NCI-H1930 (cell line): ENCODE results near the gene CMPK2.
"Not testable (repeated sequence)": the region's sequence is repeated elsewhere in the genome, so short reads cannot be mapped to it uniquely, and the experiment has no call there.

Experiments used
- DNase-seq, 2 experiments: peaks; one replicate each; lab custom pipeline; 2025; lab: John Stamatoyannopoulos, UW

CMPK2 gene

DNA sequence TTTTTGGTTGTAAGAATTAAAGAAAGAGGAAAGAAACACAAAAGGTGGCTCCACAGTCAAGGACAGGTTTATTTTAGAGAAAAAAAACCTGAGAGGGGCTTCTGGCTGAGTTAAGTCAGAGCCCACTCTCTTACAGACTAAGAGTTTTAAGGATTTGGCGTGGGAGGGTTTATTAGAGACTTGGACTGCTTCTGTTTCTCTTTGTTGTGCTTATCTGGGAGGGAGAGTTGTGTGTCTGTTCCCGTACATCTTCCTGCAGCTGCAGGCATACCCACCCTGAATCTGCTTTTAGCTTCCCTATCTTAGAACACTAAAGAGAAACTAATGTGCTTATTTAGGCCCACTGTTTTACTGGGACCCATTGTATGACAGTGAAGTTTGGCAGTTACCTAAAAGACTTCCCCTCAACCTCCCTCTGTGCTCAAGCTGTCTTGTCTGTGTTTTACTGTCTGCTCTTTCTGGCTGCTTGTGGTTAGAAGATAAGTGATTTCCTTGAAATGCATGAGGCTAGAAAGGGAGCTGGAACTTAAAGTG is 14.6 kb upstream of the CMPK2 start:
- DNase-seq, result no peak

DNA sequence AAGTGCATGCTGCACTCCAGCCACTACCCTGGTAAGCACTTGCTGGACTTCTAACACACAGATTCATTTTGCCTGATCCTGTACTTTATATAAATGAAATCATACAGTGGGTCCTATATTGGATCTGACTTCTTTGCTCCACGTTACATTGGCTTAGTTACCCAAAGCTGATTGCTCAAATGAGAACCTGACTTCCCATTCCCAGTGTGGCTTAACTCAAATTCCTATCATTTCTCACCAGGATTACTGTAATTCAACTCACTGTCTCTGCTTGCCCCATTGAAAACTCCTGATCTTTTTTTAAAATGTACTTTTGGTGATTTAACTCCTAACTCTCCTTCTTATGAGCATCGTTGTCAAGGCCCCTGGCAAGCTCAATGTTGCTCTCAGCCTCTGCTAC is 13.3 kb upstream of the CMPK2 start:
- DNase-seq, result no peak

DNA sequence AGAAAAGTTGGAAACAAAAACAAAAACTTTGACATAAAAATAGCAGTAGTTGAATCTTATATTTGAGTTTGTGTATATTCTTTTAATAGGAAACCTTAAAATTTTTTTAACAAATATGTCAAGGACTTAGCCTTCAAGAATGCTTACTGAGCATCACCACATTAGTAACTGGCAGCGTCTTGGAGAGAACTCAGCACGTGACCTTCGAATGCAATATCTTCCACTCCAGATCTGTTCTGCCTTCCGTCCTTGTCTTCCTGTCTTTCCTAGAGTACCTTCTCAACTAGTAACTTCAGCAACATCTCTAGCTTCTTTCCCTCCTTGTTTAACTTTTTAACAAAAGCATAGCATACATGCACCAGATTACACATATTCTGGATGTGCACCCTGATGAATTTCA is 12.8 kb upstream of the CMPK2 start:
- no peak for DNase-seq

DNA sequence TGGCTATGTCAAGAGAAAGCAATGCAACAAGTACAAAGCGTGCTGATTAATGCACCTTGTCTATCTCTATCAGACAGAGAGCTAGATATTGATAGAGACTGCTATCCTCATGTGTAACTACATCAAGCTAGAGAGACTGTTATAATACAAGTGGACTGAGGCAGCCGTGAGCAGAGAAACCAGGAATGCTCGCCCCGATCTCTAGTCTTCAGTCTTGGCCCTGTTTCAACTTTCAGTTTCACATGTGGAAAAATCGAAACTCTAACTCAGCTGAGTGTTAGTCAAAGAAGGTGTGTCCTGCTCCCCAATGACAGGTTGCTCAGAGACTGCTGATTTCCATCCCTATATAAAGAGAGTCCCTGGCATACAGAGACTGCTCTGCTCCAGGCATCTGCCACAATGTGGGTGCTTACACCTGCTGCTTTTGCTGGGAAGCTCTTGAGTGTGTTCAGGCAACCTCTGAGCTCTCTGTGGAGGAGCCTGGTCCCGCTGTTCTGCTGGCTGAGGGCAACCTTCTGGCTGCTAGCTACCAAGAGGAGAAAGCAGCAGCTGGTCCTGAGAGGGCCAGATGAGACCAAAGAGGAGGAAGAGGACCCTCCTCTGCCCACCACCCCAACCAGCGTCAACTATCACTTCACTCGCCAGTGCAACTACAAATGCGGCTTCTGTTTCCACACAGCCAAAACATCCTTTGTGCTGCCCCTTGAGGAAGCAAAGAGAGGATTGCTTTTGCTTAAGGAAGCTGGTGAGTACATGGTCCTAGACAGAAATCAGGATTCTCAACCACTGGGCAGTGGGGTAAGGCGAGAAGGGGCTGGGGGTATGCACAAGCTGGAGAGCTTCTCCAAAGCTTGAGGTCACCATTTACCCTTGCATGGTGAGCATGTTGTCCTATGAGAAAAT is 11.9 kb upstream of the CMPK2 start, which contains the start of gene RSAD2:
Gene RSAD2 (plus strand): TSS at position 376 of the 903 bp plus-strand sequence. CDS start 24 bp downstream, at position 400.
- DNase-seq, result no peak

DNA sequence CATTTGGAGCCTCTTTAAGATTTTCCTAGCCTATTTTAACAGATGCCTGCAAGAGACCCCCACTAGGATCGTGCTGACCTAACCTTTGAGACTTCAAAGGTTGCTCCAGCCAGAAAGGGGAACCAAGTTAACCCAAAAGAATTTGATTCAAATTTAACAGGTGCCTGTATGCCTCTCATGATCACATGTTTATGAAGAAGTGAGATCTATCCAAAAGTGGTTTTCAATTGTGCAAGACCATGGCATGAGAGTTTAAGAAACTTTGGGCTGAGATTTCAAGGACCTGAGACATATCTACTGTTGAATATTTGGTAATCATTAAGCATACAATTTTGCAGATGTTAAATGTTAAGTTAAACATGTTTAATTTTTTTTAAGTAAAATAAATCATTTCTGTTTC is 10.6 kb upstream of the CMPK2 start:
- DNase-seq, result no peak

DNA sequence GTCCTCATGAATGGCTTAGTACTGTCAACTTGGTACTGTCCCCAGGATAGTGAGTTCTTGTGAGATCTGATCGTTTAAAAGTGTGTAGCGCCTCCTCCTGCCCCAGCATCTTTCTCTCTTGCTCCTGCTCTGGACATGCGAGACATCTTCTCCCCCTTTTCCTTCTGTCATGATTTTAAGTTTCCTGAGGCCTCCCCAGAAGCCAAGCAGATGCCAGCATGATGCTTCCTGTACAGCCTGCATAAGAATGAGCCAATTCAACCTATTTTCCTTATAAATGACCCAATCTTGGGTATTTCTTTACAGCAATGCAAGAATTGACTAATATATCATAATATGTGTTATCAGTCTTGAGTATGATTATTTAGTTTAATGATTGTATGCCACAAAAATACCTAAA is 8.3 kb upstream of the CMPK2 start:
- no peak for DNase-seq

DNA sequence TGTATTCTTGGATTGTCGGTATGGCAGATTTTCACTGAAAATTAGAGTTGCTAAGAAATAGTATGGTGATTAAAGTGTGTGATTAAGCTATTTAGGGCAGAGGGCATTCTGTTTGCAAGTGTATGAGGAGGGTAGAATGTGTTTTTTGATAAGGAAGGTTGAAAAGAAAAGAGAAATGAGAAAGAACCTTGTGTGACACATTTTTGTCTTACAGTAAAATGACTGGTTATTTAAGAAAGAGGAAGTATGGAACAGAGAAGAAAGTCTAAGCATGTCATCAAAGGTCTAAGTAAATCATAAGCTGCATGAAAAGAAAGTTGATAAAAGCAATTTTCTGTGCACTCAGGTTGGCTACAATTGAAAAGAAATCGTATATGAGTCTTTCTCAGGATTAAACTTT is 6.7 kb upstream of the CMPK2 start:
- no peak for DNase-seq

DNA sequence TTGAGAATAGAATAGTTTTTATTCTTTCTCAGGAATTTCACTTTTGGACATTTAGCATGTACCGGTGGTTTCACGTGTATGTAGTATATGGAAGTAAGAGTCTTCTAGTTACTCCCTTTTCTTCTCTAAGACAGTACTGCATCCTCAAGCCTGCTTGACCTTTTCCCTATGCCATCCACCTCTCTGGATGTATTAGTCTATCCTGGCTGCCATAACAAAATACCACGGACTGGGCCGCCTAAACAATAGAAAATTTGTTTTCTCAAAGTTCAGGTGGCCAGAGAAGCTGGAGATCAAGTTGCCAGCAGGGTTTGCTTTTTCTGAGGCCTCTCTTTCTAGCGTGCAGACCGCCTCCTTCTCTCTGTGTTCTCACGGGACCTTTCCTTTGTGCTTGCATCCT is 1.3 kb upstream of the CMPK2 start:
- no peak for DNase-seq

DNA sequence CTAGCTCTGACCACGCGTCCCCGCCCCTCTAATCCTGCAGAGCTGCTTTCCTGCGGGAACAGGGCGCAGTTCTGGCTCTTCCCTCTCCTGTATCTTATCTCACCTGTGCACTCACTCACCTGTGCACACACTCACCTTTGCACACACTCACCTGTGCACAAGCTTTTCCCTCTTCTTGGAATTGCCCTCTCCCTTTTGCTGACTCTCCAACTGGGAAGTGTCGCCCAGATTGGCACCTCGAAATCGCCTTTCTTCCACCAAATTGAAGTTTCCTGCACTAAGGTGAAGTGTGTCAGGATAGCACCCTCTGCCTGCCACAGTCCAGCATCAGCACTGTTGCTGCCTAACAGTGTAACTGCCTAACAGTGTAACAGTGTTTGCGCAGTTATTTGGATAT is 566 bp upstream of the CMPK2 start:
- DNase-seq, result peak; percentile 32 to 45

DNA sequence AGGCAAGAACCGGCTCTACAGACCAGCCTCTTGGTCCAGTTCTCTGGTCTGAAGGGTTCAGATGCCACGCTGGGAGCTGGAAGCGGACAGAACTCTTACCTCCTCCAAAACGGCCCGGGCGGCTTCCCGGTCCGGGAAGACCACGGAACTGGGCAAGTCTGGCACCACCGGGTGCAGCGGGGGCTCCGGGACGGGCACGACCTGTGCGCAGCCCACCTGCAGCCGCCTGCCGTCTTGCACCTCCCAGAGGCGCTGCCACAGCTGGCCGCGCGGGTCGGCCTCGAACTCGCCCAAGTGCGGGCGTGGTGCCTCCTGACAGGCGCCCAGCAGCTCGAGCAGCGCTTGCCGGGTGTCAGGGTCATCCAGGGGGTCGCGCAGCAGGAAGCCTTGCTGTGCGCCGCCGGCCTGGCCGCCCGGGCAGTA is 773 bp downstream of the CMPK2 start:
- DNase-seq, result peak in 1 of 2 experiments; percentile 26

DNA sequence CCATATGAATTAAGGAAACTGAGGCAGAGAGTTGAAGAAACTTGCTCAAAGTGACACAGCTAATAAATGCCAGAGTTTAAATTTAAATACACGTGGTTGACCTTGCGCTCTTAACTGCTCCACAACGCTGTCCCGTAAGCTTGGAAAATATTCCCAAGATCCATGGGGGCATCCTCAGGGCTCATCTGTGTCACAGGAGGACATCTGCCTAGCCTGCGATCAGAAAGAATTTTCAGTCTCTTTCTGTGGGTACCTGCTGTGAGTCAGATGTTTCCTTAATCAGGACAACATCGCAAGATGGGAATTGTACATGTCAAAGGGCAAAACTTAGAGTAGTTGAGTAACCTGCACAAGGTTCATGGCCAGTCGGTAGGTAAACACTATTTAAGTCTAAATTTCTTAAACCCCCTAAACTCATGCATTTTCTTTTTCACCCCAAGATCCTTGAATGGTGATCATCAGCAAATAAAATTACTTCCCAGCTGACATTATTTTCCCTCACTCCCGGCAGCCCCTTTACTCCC is 1.4 kb downstream of the CMPK2 start:
- DNase-seq, result no peak

DNA sequence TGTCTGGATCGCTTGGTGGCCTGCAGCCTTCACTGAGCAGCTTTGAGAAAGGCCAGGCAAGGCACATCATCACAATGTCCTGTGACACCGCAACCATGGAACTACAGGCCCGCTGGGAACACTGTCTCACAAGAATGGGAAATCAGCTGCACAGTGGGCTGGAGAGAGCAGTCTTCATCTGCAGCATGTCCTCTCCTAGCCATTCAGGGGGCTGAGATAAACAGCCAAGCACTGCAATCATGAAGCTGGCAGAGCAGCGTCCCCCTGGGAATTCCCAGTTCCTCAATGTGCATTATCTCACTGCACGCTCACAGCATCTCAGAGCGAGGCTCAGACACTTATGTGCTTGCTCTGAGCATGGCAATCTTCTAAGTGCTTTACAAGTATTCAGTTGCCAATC is 1.9 kb downstream of the CMPK2 start:
- DNase-seq, result no peak

DNA sequence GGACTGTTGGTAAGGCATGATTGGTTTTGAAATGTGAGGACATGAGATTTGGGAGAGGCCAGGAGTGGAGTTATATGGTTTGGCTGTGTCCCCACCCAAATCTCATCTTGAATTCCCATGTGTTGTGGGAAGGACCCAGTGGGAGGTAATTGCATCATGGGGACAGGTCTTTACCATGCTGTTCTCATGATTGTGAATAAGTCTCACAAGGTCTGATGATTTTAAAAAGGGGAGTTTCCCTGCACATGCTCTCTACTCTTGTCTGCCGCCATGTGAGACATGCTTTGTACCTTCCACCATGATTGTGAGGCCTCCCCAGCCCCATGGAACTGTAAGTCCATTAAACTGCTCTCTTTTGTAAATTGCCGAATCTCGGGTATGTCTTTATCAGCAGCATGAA is 5.4 kb downstream of the CMPK2 start:
- no peak for DNase-seq

DNA sequence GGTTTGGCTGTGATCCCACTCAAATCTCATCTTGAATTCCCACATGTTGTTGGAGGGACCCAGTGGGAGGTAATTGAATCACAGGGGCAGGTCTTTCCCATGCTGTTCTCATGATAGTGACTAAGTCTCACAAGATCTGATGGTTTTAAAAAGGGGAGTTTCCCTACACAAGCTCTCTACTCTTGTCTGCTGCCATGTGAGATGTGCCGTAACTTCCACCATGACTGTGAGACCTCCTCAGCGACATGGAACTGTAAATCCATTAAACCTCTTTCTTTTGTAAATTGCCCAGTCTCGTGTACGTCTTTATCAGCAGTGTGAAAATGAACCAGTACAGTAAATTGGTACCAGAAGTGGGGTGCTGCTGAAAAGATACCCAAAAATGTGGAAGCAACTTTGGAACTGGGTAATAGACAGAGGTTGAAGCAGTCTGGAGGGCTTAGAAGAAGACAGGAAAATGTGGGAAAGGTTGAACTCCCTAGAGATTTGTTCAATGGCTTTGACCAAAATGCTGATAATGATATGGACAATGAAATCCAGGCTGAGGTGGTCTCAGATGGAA is 7.2 kb downstream of the CMPK2 start:
- not testable (repeated sequence) for DNase-seq

DNA sequence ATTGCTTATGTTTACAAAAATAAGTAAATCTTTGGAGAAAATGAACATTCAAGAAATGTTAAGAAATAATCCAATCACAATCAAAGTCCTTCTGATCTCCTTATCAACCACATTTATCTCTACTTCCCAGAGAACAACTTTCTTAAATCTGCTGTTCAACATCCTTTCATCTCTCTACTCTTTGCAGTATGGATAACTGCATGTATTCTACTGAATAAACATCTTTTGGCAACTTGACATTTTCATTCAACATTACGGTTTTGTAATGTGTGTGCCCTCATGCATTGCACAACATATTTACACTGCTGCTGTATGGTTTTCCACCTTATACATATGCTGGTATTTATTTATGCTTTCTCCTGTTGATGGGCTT is 9.2 kb downstream of the CMPK2 start:
- DNase-seq, result no peak

DNA sequence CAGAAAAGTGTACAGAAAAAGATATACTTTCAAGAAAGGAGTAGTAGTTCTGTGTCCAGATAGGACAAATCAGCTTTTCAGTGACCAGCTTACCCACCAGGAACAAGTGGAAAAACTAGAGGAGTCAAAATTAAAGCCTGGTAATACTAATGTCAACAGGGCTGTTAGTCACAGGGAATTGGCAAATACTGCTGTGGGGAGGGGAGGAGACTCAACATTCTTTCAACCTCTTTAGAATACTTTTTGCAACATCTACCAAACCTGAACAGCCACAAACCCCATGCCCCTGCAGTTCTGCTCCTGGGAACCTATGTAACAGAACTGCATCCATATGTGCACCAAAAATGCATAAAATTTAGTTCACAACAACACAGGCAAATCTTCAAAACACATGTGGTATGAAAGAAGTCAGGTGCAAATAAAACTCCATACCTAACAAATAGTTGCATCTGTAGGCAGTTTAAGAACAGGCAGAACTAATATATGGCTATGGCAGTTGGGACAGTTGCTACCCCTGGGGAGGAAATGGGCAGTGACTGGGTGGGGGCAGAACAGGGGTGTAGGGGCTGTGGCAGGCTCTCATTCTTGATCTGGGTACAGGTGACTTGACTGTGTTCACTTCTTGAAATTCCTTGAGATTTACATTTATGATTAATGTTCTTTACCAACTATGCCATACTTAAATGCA is 9.7 kb downstream of the CMPK2 start:
- DNase-seq, result no peak

DNA sequence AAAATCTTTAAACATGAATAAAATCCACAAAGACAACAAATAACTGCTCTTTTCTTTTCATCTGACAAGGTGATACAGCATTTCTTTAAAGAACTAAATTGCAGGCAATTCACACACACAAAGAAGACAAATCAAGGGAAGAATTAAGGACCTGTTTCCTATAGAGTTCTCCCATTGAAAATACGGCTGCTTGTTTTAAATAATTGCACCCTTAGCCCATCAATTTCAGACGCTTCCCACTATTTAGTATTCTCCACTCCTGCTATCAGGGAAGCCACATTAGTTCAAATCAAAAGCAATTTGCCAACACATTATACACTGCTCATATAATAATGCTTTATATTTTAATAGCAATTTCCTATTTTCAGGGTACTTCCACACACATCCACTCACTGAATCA is 11.3 kb downstream of the CMPK2 start:
- no peak for DNase-seq

DNA sequence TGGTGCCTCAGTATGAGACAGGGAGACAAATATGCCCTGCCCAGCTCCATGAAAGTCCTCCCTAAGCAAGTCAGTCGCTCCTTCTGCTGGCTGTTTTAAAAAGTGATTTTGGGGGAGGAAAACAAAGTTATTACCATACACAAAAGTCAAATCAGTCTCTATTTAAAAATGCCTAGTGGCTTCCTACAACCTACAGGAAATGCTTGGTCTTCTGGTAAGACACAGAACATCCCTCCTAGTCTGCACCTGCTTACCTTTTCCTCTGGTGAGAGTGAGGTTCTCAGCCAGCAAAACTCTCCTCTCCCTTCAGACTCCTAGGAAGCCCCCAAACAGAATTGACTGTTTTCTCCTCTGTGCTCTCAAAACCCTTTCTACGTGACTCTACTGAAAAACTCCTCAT is 13.5 kb downstream of the CMPK2 start:
- DNase-seq, result no peak

DNA sequence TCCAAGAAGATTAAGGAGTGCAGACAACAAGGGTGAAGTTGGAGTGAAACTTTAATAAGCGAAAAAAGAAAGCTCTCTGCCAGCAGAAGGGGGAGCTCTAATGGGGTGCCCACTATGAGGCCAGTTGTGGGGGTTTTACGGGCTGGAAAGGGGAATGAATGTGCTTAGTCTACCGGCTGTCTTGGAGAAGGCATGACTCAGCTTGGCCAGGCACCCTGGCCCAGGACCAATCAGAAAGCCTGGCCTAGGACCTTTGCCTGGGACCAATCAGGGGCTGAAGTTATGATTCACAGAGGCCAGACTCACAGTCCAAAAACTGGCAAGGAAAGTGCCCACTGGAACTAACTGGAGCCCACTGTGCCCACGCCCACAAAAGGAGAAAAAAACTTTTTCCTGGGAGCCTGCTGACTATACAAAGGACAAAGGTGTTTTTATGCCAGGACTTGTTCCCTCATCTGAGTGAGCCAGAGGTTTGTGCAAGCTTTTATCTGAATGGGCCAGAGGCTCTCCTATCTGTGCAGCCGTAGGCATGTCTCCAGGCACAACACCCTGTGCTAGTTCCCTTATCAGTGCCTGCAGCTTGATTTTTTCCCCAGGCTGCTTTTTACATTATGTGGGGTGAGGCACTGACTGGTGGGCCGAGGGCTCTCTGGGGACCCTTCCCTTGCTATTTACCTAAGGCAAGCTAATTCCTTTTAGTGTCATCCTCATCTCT is 18.6 kb downstream of the CMPK2 start:
- DNase-seq, result no peak

DNA sequence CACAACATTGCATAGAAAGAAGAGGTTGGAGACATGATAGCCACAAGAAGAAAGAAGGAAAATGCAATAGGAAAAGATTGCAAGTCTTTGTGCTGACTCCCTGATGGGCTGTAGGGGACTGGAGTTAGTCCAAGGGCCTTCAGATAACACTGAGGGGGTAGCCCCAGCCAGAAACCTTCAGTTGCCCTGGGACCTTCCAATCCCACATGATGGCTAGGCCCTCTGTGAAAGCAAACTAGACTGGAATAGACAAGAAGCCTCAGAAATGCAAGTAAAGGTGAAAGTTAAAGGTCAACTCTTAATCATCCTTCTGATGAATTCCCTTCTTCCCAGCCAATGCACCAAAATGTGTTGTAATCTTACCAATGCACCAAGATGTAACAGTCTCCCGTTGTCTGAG is 19.2 kb downstream of the CMPK2 start:
- DNase-seq, result no peak

DNA sequence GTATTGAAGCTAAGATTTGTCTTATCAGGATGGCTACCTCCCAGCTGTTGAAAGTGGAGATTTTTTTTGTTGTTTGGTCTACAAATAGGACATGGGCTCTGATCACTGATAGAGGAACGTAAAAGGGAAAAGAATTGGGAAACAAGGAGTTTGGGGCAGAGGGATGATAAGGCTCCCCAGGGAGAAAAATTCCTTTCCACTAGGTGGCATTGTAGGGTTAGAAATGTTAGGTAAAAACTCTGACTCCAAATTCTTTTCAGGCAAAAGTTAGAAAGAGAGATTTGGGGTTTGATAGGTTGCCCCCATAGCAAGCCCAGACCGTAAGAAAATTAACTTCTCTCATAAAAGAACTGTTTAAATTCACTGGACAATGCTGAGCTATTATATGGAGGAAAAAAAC is 19.8 kb downstream of the CMPK2 start:
- DNase-seq, result no peak

DNA sequence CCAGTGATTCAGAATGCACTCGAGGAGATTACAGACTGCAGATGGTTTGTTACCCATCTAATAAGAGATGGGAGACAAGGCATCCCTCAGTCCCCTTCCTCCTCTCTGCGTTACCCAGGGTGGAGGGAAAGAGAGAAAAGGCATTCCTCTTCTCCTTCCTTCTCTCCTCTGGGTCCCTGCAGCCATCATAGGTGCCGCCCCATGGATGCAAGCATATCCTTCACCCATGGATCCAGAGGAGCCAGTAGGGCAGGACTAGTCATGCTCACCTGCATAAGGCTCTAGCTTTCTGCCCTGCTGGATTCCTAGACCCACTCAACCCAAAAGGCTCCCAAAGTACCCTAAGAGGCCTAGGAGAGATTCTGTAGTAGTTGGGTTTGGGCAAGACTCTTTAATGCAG is 20.4 kb downstream of the CMPK2 start:
- DNase-seq, result peak in 1 of 2 experiments; percentile 11
